Coronary artery (tissue), 2 donors: ENCODE results near the gene KRTAP9-4.
"Not testable (repeated sequence)": the region's sequence is repeated elsewhere in the genome, so short reads cannot be mapped to it uniquely, and the experiment has no call there.

Source experiments
- DNase-seq: peaks from one replicate; pipeline ENCODE4 v3.0.0-alpha.2; 2017; ENCODE audit warnings: low spot score
- H3K27ac ChIP-seq, 2 donors: fragments of 200-600 bp; sonication (generic); one replicate each; pipeline ENCODE4 v1.5.1; 2016 to 2019
- H3K4me3 ChIP-seq: fragments of 200-600 bp; sonication (generic); 2 replicates; pipeline ENCODE4 v1.5.1; 2016; ENCODE audit warnings: mild to moderate bottlenecking, moderate library complexity
- CTCF ChIP-seq: fragments of 200-600 bp; sonication (generic); IDR thresholded peaks from one replicate; pipeline ENCODE4 v1.5.1; 2019; ENCODE audit warnings: antibody characterized with exemption

KRTAP9-4 gene

GRCh38 chr17:41256291-41256685, 6.8 kb downstream of the KRTAP9-4 start:
- no peak for TF ChIP-seq CTCF
- H3K27ac ChIP-seq, result no peak overlapping the region
- H3K4me3 ChIP-seq, result no peak overlapping the region
- no peak for DNase-seq

GRCh38 chr17:41258406-41258805, 8.9 kb downstream of the KRTAP9-4 start:
- no peak for TF ChIP-seq CTCF
- DNase-seq, result no peak
- Histone ChIP-seq H3K4me3 (no peak overlapping the region), H3K27ac (no peak overlapping the region)

- no peak for DNase-seq
- Histone ChIP-seq H3K27ac (no peak overlapping the region), H3K4me3 (no peak overlapping the region)
- no peak for TF ChIP-seq CTCF
These were observed 13.7 kb downstream of the KRTAP9-4 start for GRCh38 chr17:41263212-41263611.

DNA sequence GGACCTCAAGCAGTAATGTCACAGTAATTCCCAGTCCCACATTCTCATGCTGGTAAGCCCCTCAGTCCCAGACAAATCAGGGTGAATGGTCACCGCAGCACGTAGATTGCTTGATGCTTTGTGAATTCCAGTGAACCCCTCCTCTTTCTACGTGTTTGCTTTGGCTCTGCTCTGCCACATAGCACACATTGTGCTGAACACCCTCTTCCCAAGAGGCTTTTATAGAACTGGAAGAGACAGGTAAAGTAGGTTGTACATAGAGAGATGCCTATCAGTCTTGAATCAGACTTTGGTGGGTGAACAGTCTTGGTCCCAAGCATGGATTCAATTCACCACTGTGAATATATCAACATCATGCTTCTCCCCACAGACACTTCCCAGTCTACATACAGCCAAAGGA, 15.1 kb downstream of the KRTAP9-4 start:
- no peak for DNase-seq

DNA sequence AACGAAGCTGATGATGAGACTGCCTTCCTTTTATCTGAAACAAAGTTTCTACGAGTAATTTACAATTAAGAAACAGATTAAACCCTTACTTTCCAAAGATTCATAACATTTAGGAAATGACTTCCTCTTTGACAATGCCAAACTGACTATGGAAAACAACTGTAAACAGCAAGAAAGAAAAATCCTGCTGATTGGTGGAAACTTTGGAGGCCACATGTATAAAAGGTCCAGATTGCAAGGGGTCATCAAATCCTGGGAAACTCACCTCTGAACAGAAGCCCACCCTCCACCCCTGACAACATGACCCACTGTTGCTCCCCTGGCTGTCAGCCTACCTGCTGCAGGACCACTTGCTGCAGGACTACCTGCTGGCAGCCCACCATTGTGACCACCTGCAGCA, 15.6 kb downstream of the KRTAP9-4 start, which contains the start of gene KRTAP9-6:
TSS of gene KRTAP9-6 (plus strand) at position 301 of the 400 bp plus-strand sequence. CDS start at position 301, 0 bp downstream.
- TF ChIP-seq CTCF, result no peak
- H3K27ac ChIP-seq, result no peak within 1 kb of the TSS
- H3K4me3 ChIP-seq, result no peak within 1 kb of the TSS
- DNase-seq, result no peak

More for the DNA sequence above, 15.1 kb downstream of the KRTAP9-4 start:
- Histone ChIP-seq H3K4me3 (no peak overlapping the region), H3K27ac (no peak overlapping the region)
- TF ChIP-seq CTCF, result no peak

GRCh38 chr17:41267711-41268110, 18.2 kb downstream of the KRTAP9-4 start:
- Histone ChIP-seq H3K4me3 (no peak overlapping the region), H3K27ac (no peak overlapping the region)
- no peak for TF ChIP-seq CTCF
- DNase-seq, result no peak

DNA sequence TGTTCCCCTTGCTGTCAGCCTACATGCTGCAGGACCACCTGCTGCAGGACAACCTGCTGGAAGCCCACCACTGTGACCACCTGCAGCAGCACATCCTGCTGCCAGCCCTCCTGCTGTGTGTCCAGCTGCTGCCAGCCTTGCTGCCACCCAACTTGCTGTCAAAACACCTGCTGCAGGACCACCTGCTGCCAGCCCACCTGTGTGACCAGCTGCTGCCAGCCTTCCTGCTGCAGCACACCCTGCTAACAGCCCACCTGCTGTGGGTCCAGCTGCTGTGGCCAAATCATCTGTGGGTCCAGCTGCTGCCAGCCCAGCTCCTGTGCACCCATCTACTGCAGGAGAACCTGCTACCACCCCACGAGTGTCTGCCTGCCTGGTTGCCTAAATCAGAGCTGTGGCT, 21.8 kb downstream of the KRTAP9-4 start:
- not testable (repeated sequence) for H3K4me3 ChIP-seq, DNase-seq, H3K27ac ChIP-seq

GRCh38 chr17:41271858-41272257, 22.4 kb downstream of the KRTAP9-4 start:
- no peak for DNase-seq
- H3K27ac ChIP-seq, result no peak overlapping the region
- no peak overlapping the region for H3K4me3 ChIP-seq
- TF ChIP-seq CTCF, result no peak

DNA sequence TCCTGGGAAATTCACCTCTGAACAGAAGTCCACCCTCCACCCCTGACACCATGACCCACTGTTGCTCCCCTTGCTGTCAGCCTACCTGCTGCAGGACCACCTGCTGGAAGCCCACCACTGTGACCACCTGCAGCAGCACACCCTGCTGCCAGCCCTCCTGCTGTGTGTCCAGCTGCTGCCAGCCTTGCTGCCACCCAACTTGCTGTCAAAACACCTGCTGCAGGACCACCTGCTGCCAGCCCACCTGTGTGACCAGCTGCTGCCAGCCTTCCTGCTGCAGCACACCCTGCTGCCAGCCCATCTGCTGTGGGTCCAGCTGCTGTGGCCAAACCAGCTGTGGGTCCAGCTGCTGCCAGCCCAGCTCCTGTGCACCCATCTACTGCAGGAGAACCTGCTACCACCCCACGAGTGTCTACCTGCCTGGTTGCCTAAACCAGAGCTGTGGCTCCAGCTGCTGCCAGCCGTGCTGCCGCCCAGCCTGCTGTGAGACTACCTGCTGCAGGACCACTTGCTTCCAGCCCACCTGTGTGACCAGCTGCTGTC, 26.2 kb downstream of the KRTAP9-4 start, which contains the start of gene KRTAP9-7:
TSS of gene KRTAP9-7 (plus strand) at position 51 of the 543 bp plus-strand sequence. CDS start at position 51, 0 bp downstream.
- not testable (repeated sequence) for H3K27ac ChIP-seq, DNase-seq, H3K4me3 ChIP-seq
